A549 (cell line): Measurements from ENCODE around the gene DPEP2. TPM values are rescaled to one million over a fixed set of nuclear protein-coding genes. Genes with fewer than 3 reads are reported as not detected.

ENCODE experiments used
- ATAC-seq, 2 experiments: fragments of 200-7000 bp in 1 of 2; fragments of >200 bp in 1 of 2; cut with Nextera tagmentation in 1 of 2; cut with Tn5 transposase in 1 of 2; 3 replicates each; pipeline versions ENCODE4 v1.8.0 to v1.9.1; 2018 to 2020; ENCODE audit warnings: mild to moderate bottlenecking in 1 of 2, moderate library complexity in 1 of 2
- CTCF ChIA-PET: fragments of 300-600 bp; sonication (Branson Sonifier 250); formaldehyde crosslinking; extraction: SDS; loops from one replicate; lab custom pipeline; 2021; ENCODE audit warnings: antibody characterized with exemption, inconsistent platforms; lab: Yijun Ruan, JAX
- POLR2A ChIA-PET: fragments of 350-600 bp; formaldehyde crosslinking; extraction: SDS; loops from one replicate; lab custom pipeline; 2021; ENCODE audit warnings: antibody characterized with exemption, inconsistent platforms; lab: Yijun Ruan, JAX
- DNase-seq, 2 experiments: peaks; one replicate each; pipeline versions ENCODE4 v3.0.0 to v3.0.0-alpha.2; 2011 to 2016; ENCODE audit warnings: low read depth in 1 of 2, low spot score in 1 of 2
- FAIRE-seq: peaks from 2 replicates; lab custom pipeline; 2011; peaks lifted over from hg19 to GRCh38; lab: Jason Lieb, UNC
- H3K27ac ChIP-seq, 2 experiments: fragments of >200 bp; sonication (Bioruptor Twin); formaldehyde crosslinking; 3 replicates each; pipeline ENCODE4 v1.5.1; 2016 to 2017
- H3K4me1 ChIP-seq: fragments of >200 bp; sonication (Bioruptor Twin); formaldehyde crosslinking; 3 replicates; pipeline ENCODE4 v1.6.1; 2016
- H3K4me2 ChIP-seq: fragments of >200 bp; sonication (Bioruptor Twin); formaldehyde crosslinking; 3 replicates; pipeline ENCODE4 v1.6.1; 2016
- H3K4me3 ChIP-seq: fragments of >200 bp; sonication (Bioruptor Twin); formaldehyde crosslinking; 3 replicates; pipeline ENCODE4 v1.5.1; 2016
- H3K9me3 ChIP-seq: fragments of >200 bp; sonication (Bioruptor Twin); formaldehyde crosslinking; 3 replicates; pipeline ENCODE4 v1.6.1; 2016
- ATOH8 ChIP-seq: fragments of 250-450 bp; sonication (Bioruptor Pico); IDR thresholded peaks from 2 replicates; pipeline ENCODE4 v1.5.0; 2020; ENCODE audit warnings: low read depth, mild to moderate bottlenecking, moderate library complexity
- CHD4 ChIP-seq: fragments of 200-600 bp; sonication (generic); IDR thresholded peaks from 2 replicates; pipeline ENCODE4 v1.6.1; 2016; ENCODE audit warnings: antibody characterized with exemption, mild to moderate bottlenecking, borderline replicate concordance
- E2F6 ChIP-seq: IDR thresholded peaks from 2 replicates; pipeline ENCODE4 v1.6.1; 2012; ENCODE audit warnings: low read depth, borderline replicate concordance
- EHMT2 ChIP-seq: fragments of 200-600 bp; sonication (generic); IDR thresholded peaks from 2 replicates; pipeline ENCODE4 v1.6.1; 2016; ENCODE audit warnings: antibody characterized with exemption, low read depth, mild to moderate bottlenecking, moderate library complexity
- ESRRA ChIP-seq: fragments of 150-350 bp; IDR thresholded peaks from 2 replicates; pipeline ENCODE4 v1.6.1; 2014; ENCODE audit warnings: mild to moderate bottlenecking, low read length, borderline replicate concordance
- HDAC2 ChIP-seq: fragments of 200-600 bp; sonication (generic); IDR thresholded peaks from 2 replicates; pipeline ENCODE4 v1.6.1; 2016
- HEYL ChIP-seq: fragments of 250-450 bp; sonication (Bioruptor Pico); IDR thresholded peaks from 2 replicates; pipeline ENCODE4 v1.8.0; 2021; ENCODE audit warnings: mild to moderate bottlenecking, moderate library complexity
- HOXB5 ChIP-seq: fragments of 250-450 bp; sonication (Bioruptor Pico); IDR thresholded peaks from 2 replicates; pipeline ENCODE4 v1.5.0; 2020; ENCODE audit warnings: mild to moderate bottlenecking, moderate library complexity
- JUN ChIP-seq, 2 experiments: fragments of >200 bp; sonication (Bioruptor Twin); formaldehyde crosslinking; IDR thresholded peaks; 2 replicates in 1 of 2; 3 replicates in 1 of 2; pipeline ENCODE4 v1.6.1; 2016 to 2017
- JUNB ChIP-seq: fragments of >200 bp; sonication (Bioruptor Twin); formaldehyde crosslinking; IDR thresholded peaks from 2 replicates; pipeline ENCODE4 v1.6.1; 2016
- KDM5A ChIP-seq: fragments of 200-600 bp; sonication (generic); IDR thresholded peaks from 2 replicates; pipeline ENCODE4 v1.6.1; 2016; ENCODE audit warnings: antibody characterized with exemption, mild to moderate bottlenecking
- MAZ ChIP-seq: fragments of 150-350 bp; IDR thresholded peaks from 2 replicates; pipeline ENCODE4 v1.6.1; 2014; ENCODE audit warnings: antibody characterized with exemption, low read depth, low read length, borderline replicate concordance
- MYC ChIP-seq: IDR thresholded peaks from 2 replicates; pipeline ENCODE4 v1.6.1; 2012; ENCODE audit warnings: mild to moderate bottlenecking, inconsistent platforms, low read length, improper control_type of control experiment, borderline replicate concordance
- NFE2L2 ChIP-seq: fragments of 150-350 bp; conservative IDR thresholded peaks from 2 replicates; pipeline ENCODE4 v1.6.1; 2014; ENCODE audit warnings: low read length
- NR3C1 ChIP-seq: fragments of >200 bp; sonication (Bioruptor Twin); formaldehyde crosslinking; IDR thresholded peaks from 3 replicates; pipeline ENCODE4 v1.6.1; 2017
- PHF8 ChIP-seq: fragments of 200-600 bp; sonication (generic); IDR thresholded peaks from 2 replicates; pipeline ENCODE4 v1.6.1; 2016; ENCODE audit warnings: low read depth, mild to moderate bottlenecking, antibody characterized with exemption, moderate library complexity, borderline replicate concordance
- RAD21 ChIP-seq, 2 experiments: fragments of >200 bp in 1 of 2; sonication (Bioruptor Twin) in 1 of 2; formaldehyde crosslinking in 1 of 2; IDR thresholded peaks in 1 of 2; conservative IDR thresholded peaks in 1 of 2; 2 replicates in 1 of 2; 3 replicates in 1 of 2; pipeline ENCODE4 v1.6.1; 2012 to 2018; ENCODE audit warnings: inconsistent platforms in 1 of 2
- RARB ChIP-seq: fragments of 250-450 bp; sonication (Bioruptor Pico); IDR thresholded peaks from 2 replicates; pipeline ENCODE4 v1.8.0; 2021; ENCODE audit warnings: mild to moderate bottlenecking, moderate library complexity
- REST ChIP-seq: fragments of 200-600 bp; sonication (generic); IDR thresholded peaks from 2 replicates; pipeline ENCODE4 v1.6.1; 2016; ENCODE audit warnings: antibody characterized with exemption, mild to moderate bottlenecking, moderate library complexity
- TFCP2L1 ChIP-seq: fragments of 250-450 bp; sonication (Bioruptor Pico); IDR thresholded peaks from 2 replicates; pipeline ENCODE4 v1.5.0; 2021; ENCODE audit warnings: mild to moderate bottlenecking
- TP53 ChIP-seq: fragments of 250-450 bp; sonication (Bioruptor Pico); IDR thresholded peaks from 2 replicates; pipeline ENCODE4 v1.5.0; 2021; ENCODE audit warnings: mild to moderate bottlenecking, moderate library complexity
- ZC3H11A ChIP-seq: fragments of 450-650 bp; IDR thresholded peaks from 2 replicates; pipeline ENCODE4 v1.6.1; 2014; ENCODE audit warnings: antibody characterized with exemption, mild to moderate bottlenecking
- WGBS: methylation state at CpG from one replicate; pipeline ENCODE4 v1.1.6; 2017; ENCODE audit errors: missing lambda C conversion rate; 5-methylcytosine and 5-hydroxymethylcytosine counted together
- polyA plus RNA-seq, 4 experiments: library from polyadenylated mRNA; depleted of rRNA in 3 of 4; stranded (reverse); fragments of >200 nt; fragmentation: RNase III in 1 of 4; extraction: RNeasy Plus Mini Kit Qiagen cat#74134 plus additional on column Dnase treatment in 1 of 4; gene quantifications; 2 replicates in 3 of 4; 3 replicates in 1 of 4; pipeline ENCODE4 v1.2.3, GENCODE V29; 2011 to 2017

Gene DPEP2
- polyA plus RNA-seq, 2 of the 4 experiments (the other 2 are of a cell fraction): not detected

- TF ChIP-seq HDAC2 (no peak), NR3C1 (no peak), CHD4 (no peak), ATOH8 (no peak), ZC3H11A (no peak), TFCP2L1 (CRISPR knock-in tag) (no peak), HOXB5 (CRISPR knock-in tag) (no peak)
Observed at GRCh38 chr16:67989322-67990017, 9.8 kb downstream of the DPEP2 start (continued).

- FAIRE-seq: no peak
- peaks cover 10% of the 10 kb centered on the region for H3K4me1 ChIP-seq
- DNase-seq: no peak
Observed at GRCh38 chr16:67988675-67989074, 10.6 kb downstream of the DPEP2 start.

GRCh38 chr16:67987460-67988160 is 11.7 kb downstream of the DPEP2 start:
- POLR2A ChIA-PET: no interaction called here
- CTCF ChIA-PET: interaction anchor here (1.2 to 5.5 kb wide), 2 partner anchors 53 to 243 kb away, joined by 3 to 20 read pairs; no protein-coding TSS in a partner anchor
- WGBS: 85% methylated on average over 11 of the region's 11 CpGs
- no peaks in the 10 kb centered on the region for H3K9me3 ChIP-seq
- TF ChIP-seq RARB (CRISPR knock-in tag): no peak
- no peak for TF ChIP-seq HEYL (CRISPR knock-in tag)
- no peak for TF ChIP-seq TP53 (CRISPR knock-in tag)
- no peak for TF ChIP-seq REST
- no peak for TF ChIP-seq ESRRA
- no peak for TF ChIP-seq JUNB
- TF ChIP-seq KDM5A: no peak
- TF ChIP-seq MAZ: no peak
- TF ChIP-seq JUN (IDR thresholded peaks at IDR 0.05): no peak
- no peak for TF ChIP-seq ZC3H11A
- TF ChIP-seq NFE2L2: no peak
- no peak for TF ChIP-seq PHF8
- no peak for TF ChIP-seq RAD21 (conservative IDR thresholded peaks at IDR 0.05 in 1 of 2, IDR thresholded peaks at IDR 0.05 in 1 of 2)
- no peak for TF ChIP-seq EHMT2
- no peak for TF ChIP-seq MYC
- TF ChIP-seq, all 56 proteins: peak for 0
- no peak for DNase-seq
- ATAC-seq: no peak
- Histone ChIP-seq H3K4me2 (no peak overlapping the region), H3K27ac (no peak overlapping the region), H3K4me1 (peaks cover 7% of the 10 kb centered on the region; the same call in 2 of the 3 replicates), H3K4me3 (no peak overlapping the region)
- FAIRE-seq: no peak

More at GRCh38 chr16:67988675-67989074, 10.6 kb downstream of the DPEP2 start:
- CTCF ChIA-PET: interaction anchor here (0.6 to 5.5 kb wide), 5 partner anchors 10 to 242 kb away, joined by 3 to 20 read pairs (median 4); no protein-coding TSS in a partner anchor
- no peak overlapping the region for H3K4me3 ChIP-seq
- ATAC-seq: no peak
- H3K27ac ChIP-seq: no peak overlapping the region
- H3K9me3 ChIP-seq: no peaks in the 10 kb centered on the region
- H3K4me2 ChIP-seq: no peak overlapping the region
- 69% methylated on average over 3 of the region's 3 CpGs for WGBS
- no peak for TF ChIP-seq E2F6
- TF ChIP-seq, all 56 proteins: peak for 0
- POLR2A ChIA-PET: no interaction called here
